ENCODE results near the gene RTTN. TPM values are rescaled to one million over a fixed set of nuclear protein-coding genes. Genes with fewer than 3 reads are reported as not detected.

Gene RTTN
- polyA plus RNA-seq, 1 donor: 8.6 TPM

- WGBS (ENCODE audit: insufficient coverage, low lambda C conversion rate): 92% methylated on average over 2 of the region's 2 CpGs
- Histone ChIP-seq H3K4me3 (ENCODE audit: low read length) (no peak overlapping the region), H3K36me3 (ENCODE audit: control insufficient read depth, insufficient read depth, low read length) (no peaks in the 10 kb centered on the region), H3K27me3 (ENCODE audit: control insufficient read depth, insufficient read depth, low read length) (peaks cover 4% of the 10 kb centered on the region), H3K4me1 (ENCODE audit: control insufficient read depth, insufficient read depth, low read length) (no peaks in the 10 kb centered on the region), H3K27ac (ENCODE audit: low read length) (no peak overlapping the region), H3K9me3 (ENCODE audit: control insufficient read depth, low read depth, low read length) (no peaks in the 10 kb centered on the region)
- DNase-seq: no peak
Observed at GRCh38 chr18:70216788-70217187, 11.3 kb upstream of the RTTN start.

DNA sequence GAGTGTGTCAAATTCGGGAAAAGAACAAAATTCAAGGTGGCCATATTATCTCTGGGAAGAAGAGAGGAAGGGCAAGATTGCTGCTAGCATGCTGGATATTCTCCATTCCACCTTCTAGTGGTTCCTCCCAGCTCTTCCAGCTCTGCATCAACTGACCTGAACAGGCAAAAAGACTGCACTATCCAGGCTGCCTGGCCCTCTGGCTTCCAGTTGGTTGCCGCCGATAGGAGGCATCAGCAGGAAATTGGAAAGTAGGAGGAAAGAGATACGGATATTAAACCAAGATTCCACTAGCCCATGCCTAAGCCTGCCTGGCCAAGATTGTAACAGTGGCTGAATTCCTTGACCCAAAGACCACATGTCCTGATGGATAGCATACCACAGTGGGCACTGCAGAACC lies 1.7 kb upstream of the RTTN start:
- WGBS (ENCODE audit: insufficient coverage, low lambda C conversion rate): 86% methylated on average over 1 of the region's 4 CpGs
- H3K27me3 ChIP-seq (ENCODE audit: control insufficient read depth, insufficient read depth, low read length): no peaks in the 10 kb centered on the region
- H3K4me1 ChIP-seq (ENCODE audit: control insufficient read depth, insufficient read depth, low read length): peaks cover 4% of the 10 kb centered on the region
- no peak overlapping the region for H3K27ac ChIP-seq (ENCODE audit: low read length)
- DNase-seq: no peak
- no peak overlapping the region for H3K4me3 ChIP-seq (ENCODE audit: low read length)
- H3K9me3 ChIP-seq (ENCODE audit: control insufficient read depth, low read depth, low read length): no peaks in the 10 kb centered on the region
- H3K36me3 ChIP-seq (ENCODE audit: control insufficient read depth, insufficient read depth, low read length): no peaks in the 10 kb centered on the region

- H3K36me3 ChIP-seq (ENCODE audit: control insufficient read depth, insufficient read depth, low read length): peaks cover 6% of the 10 kb centered on the region
- no peak for DNase-seq
- no CpG with 5 or more reads among the region's 1 CpG for WGBS (ENCODE audit: insufficient coverage, low lambda C conversion rate)
- peaks cover 4% of the 10 kb centered on the region for H3K4me1 ChIP-seq (ENCODE audit: control insufficient read depth, insufficient read depth, low read length)
- no peaks in the 10 kb centered on the region for H3K9me3 ChIP-seq (ENCODE audit: control insufficient read depth, low read depth, low read length)
- no peak overlapping the region for H3K27ac ChIP-seq (ENCODE audit: low read length)
- no peak overlapping the region for H3K4me3 ChIP-seq (ENCODE audit: low read length)
- H3K27me3 ChIP-seq (ENCODE audit: control insufficient read depth, insufficient read depth, low read length): no peaks in the 10 kb centered on the region
Observed at GRCh38 chr18:70200286-70200685, 5.2 kb downstream of the RTTN start.

DNA sequence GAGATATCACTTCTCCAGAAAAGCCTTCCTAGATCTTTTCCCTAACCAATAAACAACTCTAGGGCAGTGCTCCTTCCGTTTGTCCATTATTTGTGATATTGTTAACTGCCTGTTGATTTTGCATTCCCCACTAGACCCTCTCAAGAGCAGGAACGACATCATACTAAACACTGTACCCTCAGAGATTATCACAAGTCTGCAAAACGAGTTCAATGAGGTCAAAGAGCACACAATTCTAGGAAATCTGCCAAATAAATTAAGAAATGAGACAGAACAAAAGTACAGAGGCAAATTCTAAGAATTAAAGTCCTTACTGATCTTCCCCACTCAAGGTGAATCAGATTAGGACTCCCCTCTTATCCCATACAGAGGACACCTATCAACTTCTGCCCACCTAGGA lies 7.6 kb downstream of the RTTN start:
- no CpG with 5 or more reads among the region's 3 CpGs for WGBS (ENCODE audit: insufficient coverage, low lambda C conversion rate)
- Histone ChIP-seq H3K36me3 (ENCODE audit: control insufficient read depth, insufficient read depth, low read length) (peaks cover 14% of the 10 kb centered on the region), H3K9me3 (ENCODE audit: control insufficient read depth, low read depth, low read length) (no peaks in the 10 kb centered on the region)

DNA sequence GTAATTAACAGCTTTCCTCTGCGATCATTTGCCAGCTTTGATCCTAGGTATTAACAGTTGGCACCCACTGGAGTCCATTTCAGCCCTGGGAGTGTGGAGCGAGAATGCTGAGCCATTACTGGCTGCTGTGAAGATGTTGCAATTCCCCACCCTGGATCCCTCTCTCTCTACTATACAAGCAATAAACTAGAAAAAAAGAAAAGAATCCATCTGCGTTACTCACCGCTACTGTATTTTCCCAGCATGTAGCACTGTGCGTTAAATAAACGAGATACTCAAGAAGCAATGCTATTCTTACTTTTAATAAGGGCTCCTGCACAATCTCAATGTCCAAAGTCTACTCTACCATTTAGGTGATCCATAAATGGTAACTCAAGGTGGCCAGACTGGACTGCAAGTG lies 8.5 kb downstream of the RTTN start:
- no peaks in the 10 kb centered on the region for H3K4me1 ChIP-seq (ENCODE audit: control insufficient read depth, insufficient read depth, low read length)
- H3K27me3 ChIP-seq (ENCODE audit: control insufficient read depth, insufficient read depth, low read length): no peaks in the 10 kb centered on the region
- no peaks in the 10 kb centered on the region for H3K9me3 ChIP-seq (ENCODE audit: control insufficient read depth, low read depth, low read length)
- 80% methylated on average over 4 of the region's 6 CpGs for WGBS (ENCODE audit: insufficient coverage, low lambda C conversion rate)
- H3K27ac ChIP-seq (ENCODE audit: low read length): no peak overlapping the region
- H3K4me3 ChIP-seq (ENCODE audit: low read length): no peak overlapping the region
- H3K36me3 ChIP-seq (ENCODE audit: control insufficient read depth, insufficient read depth, low read length): peaks cover 18% of the 10 kb centered on the region
- DNase-seq: peak in 1 of 2 donors; percentile 10

More for the DNA sequence above, 7.6 kb downstream of the RTTN start:
- Histone ChIP-seq H3K27me3 (ENCODE audit: control insufficient read depth, insufficient read depth, low read length) (no peaks in the 10 kb centered on the region), H3K4me3 (ENCODE audit: low read length) (no peak overlapping the region), H3K4me1 (ENCODE audit: control insufficient read depth, insufficient read depth, low read length) (no peaks in the 10 kb centered on the region), H3K27ac (ENCODE audit: low read length) (no peak overlapping the region)
- DNase-seq: no peak

DNA sequence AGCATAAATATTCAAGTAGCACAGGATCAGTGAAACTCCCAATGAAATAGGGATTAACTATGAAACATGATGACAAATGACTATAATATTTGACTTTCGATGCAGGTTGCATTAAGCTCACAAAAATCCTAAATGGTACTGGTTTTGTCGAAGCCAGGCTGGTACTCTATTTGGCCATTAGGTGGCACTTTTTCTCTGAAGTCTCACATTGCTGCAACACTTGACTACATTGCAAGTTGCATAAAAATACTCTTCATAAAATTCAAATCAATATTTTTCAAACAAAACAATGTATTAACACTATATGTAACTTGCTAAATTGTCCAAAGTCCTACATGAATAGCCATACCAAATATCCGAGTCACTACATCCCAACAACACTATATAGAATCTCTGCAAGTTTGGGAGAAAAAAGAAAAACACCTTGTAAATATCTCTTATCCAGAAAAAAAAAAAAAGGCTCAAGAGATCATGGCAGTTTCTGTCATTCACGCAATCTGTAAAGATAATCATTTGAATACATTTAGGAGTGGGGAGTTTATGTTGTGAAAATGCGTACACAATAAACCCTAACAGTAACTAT lies 9.5 kb downstream of the RTTN start:
- H3K4me1 ChIP-seq (ENCODE audit: control insufficient read depth, insufficient read depth, low read length): no peaks in the 10 kb centered on the region
- no CpG with 5 or more reads among the region's 5 CpGs for WGBS (ENCODE audit: insufficient coverage, low lambda C conversion rate)
- no peak overlapping the region for H3K27ac ChIP-seq (ENCODE audit: low read length)
- no peaks in the 10 kb centered on the region for H3K27me3 ChIP-seq (ENCODE audit: control insufficient read depth, insufficient read depth, low read length)
- peaks cover 16% of the 10 kb centered on the region for H3K36me3 ChIP-seq (ENCODE audit: control insufficient read depth, insufficient read depth, low read length)
- no peak overlapping the region for H3K4me3 ChIP-seq (ENCODE audit: low read length)
- H3K9me3 ChIP-seq (ENCODE audit: control insufficient read depth, low read depth, low read length): no peaks in the 10 kb centered on the region
- DNase-seq: peak in 1 of 2 donors; percentile 36

DNA sequence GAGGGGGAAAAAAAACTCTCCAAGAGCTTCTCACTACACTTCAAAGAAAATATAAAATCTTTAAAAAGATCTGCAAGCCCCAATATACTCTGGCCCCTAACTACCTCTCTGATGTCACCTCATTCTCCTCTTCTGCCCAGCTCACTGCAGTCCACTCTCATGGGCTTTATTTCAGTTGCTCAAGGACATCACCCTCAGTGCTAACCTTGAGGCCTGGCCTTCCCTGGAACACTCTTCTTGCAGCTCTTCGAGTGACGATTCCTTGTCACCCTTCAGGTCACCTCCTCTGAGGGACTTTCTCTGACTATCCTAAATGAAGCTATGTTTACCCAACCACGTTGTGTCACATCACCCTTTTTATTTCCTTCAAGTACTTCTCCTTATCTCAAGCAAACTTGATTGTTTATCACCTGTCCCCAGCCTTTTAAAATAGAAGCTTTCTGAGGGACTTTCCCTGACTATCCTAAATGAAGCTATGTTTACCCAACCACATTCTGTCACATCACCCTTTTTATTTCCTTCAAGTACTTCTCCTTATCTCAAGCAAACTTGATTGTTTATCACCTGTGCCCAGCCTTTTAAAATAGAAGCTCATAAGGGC lies 10.4 kb downstream of the RTTN start:
- H3K27me3 ChIP-seq (ENCODE audit: control insufficient read depth, insufficient read depth, low read length): no peaks in the 10 kb centered on the region
- WGBS (ENCODE audit: insufficient coverage, low lambda C conversion rate): 13% methylated on average over 1 of the region's 3 CpGs
- H3K4me3 ChIP-seq (ENCODE audit: low read length): no peak overlapping the region
- no peak for DNase-seq
- H3K36me3 ChIP-seq (ENCODE audit: control insufficient read depth, insufficient read depth, low read length): peaks cover 18% of the 10 kb centered on the region
- H3K27ac ChIP-seq (ENCODE audit: low read length): no peak overlapping the region
- no peaks in the 10 kb centered on the region for H3K9me3 ChIP-seq (ENCODE audit: control insufficient read depth, low read depth, low read length)
- no peaks in the 10 kb centered on the region for H3K4me1 ChIP-seq (ENCODE audit: control insufficient read depth, insufficient read depth, low read length)

DNA sequence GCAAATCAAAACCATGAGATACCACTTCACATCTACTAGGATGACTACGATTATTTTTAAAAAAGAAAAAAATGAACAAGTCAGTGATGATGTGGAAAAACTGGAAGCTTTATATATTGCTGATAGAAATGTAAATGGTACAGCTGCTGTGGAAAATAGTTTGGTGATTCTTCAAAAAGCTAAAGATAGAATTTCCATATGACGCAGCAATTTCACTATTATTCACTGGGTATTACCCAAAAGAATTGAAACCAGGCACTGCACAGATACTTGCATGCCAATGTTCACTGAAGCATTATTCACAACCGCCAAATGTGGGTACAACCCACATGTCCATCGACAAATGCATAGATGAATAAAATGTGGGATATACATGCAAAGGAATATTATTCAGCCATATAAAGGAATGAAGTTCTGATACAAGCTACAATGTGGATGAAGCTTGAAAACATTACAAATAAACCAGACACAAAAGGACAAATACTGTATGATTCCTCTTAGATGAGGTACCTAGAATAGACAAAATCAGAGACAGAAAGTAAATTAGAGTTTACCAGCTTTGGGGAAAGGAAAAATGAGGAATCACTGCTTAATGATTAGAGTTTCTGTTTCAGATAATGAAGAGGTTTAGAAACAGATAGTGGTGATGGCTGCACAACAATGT lies 11.1 kb downstream of the RTTN start:
- no peak overlapping the region for H3K27ac ChIP-seq (ENCODE audit: low read length)
- peaks cover 18% of the 10 kb centered on the region for H3K36me3 ChIP-seq (ENCODE audit: control insufficient read depth, insufficient read depth, low read length)
- no peaks in the 10 kb centered on the region for H3K27me3 ChIP-seq (ENCODE audit: control insufficient read depth, insufficient read depth, low read length)
- H3K4me1 ChIP-seq (ENCODE audit: control insufficient read depth, insufficient read depth, low read length): no peaks in the 10 kb centered on the region
- DNase-seq: no peak
- H3K9me3 ChIP-seq (ENCODE audit: control insufficient read depth, low read depth, low read length): no peaks in the 10 kb centered on the region
- no peak overlapping the region for H3K4me3 ChIP-seq (ENCODE audit: low read length)
- 100% methylated on average over 2 of the region's 4 CpGs for WGBS (ENCODE audit: insufficient coverage, low lambda C conversion rate)

DNA sequence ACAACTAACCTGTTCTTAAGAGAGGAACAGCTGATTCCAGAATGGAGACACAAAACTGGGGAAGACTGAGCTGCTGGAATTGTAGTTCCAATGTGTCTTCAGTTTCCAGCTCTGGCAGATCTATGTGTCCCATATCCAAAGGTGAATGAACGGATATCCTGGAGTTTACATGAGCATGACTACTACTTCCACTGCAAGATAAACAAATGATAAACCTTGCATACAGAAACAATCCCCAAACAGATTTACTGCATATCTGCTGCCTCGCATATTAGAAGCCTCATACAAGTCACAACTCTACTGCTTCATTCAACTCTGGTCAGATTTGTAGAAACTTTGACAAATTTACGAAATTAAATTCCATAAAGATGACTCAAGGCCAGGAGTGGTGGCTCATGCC lies 15.0 kb downstream of the RTTN start:
- no CpG with 5 or more reads among the region's 3 CpGs for WGBS (ENCODE audit: insufficient coverage, low lambda C conversion rate)
- Histone ChIP-seq H3K4me1 (ENCODE audit: control insufficient read depth, insufficient read depth, low read length) (no peaks in the 10 kb centered on the region), H3K27me3 (ENCODE audit: control insufficient read depth, insufficient read depth, low read length) (no peaks in the 10 kb centered on the region), H3K27ac (ENCODE audit: low read length) (no peak overlapping the region), H3K9me3 (ENCODE audit: control insufficient read depth, low read depth, low read length) (no peaks in the 10 kb centered on the region), H3K36me3 (ENCODE audit: control insufficient read depth, insufficient read depth, low read length) (peaks cover 16% of the 10 kb centered on the region), H3K4me3 (ENCODE audit: low read length) (no peak overlapping the region)
- DNase-seq: no peak

GRCh38 chr18:70188113-70188512 lies 17.4 kb downstream of the RTTN start:
- H3K36me3 ChIP-seq (ENCODE audit: control insufficient read depth, insufficient read depth, low read length): peaks cover 20% of the 10 kb centered on the region
- no peak for DNase-seq
- no peaks in the 10 kb centered on the region for H3K4me1 ChIP-seq (ENCODE audit: control insufficient read depth, insufficient read depth, low read length)

GRCh38 chr18:70183441-70183840 lies 22.0 kb downstream of the RTTN start:
- WGBS (ENCODE audit: insufficient coverage, low lambda C conversion rate): no CpG with 5 or more reads among the region's 2 CpGs

More at GRCh38 chr18:70188113-70188512, 17.4 kb downstream of the RTTN start:
- H3K27ac ChIP-seq (ENCODE audit: low read length): no peak overlapping the region
- no peak overlapping the region for H3K4me3 ChIP-seq (ENCODE audit: low read length)
- H3K9me3 ChIP-seq (ENCODE audit: control insufficient read depth, low read depth, low read length): no peaks in the 10 kb centered on the region
- H3K27me3 ChIP-seq (ENCODE audit: control insufficient read depth, insufficient read depth, low read length): no peaks in the 10 kb centered on the region

More at GRCh38 chr18:70183441-70183840, 22.0 kb downstream of the RTTN start:
- no peak for DNase-seq
- Histone ChIP-seq H3K4me1 (ENCODE audit: control insufficient read depth, insufficient read depth, low read length) (no peaks in the 10 kb centered on the region), H3K4me3 (ENCODE audit: low read length) (no peak overlapping the region), H3K36me3 (ENCODE audit: control insufficient read depth, insufficient read depth, low read length) (peaks cover 11% of the 10 kb centered on the region), H3K27me3 (ENCODE audit: control insufficient read depth, insufficient read depth, low read length) (no peaks in the 10 kb centered on the region), H3K27ac (ENCODE audit: low read length) (no peak overlapping the region), H3K9me3 (ENCODE audit: control insufficient read depth, low read depth, low read length) (no peaks in the 10 kb centered on the region)

All from large intestine (tissue), 3 donors.